NCI-H1105 (cell line): ENCODE measurements around the gene WDR81.
"Not testable (repeated sequence)": the region's sequence is repeated elsewhere in the genome, so short reads cannot be mapped to it uniquely, and the experiment has no call there.

ENCODE experiments used
- DNase-seq: peaks from one replicate; lab custom pipeline; 2025; lab: John Stamatoyannopoulos, UW

Gene WDR81

GRCh38 chr17:1724351-1724868 lies at the start of gene WDR81:
Gene WDR81 (plus strand): TSS chr17:1724704. CDS start chr17:1724960, 256 bp downstream.
- peak; percentile 56 for DNase-seq

- DNase-seq: no peak
Observed at GRCh38 chr17:1676401-1676800, 48.1 kb upstream of the WDR81 start.

GRCh38 chr17:1683459-1683858 lies 41.0 kb upstream of the WDR81 start:
- no peak for DNase-seq

- peak; percentile 91 for DNase-seq
Observed at GRCh38 chr17:1684378-1685189, 39.9 kb upstream of the WDR81 start, which contains the start of gene PRPF8. Gene PRPF8 (minus strand): TSS chr17:1684867. CDS start chr17:1684571, 296 bp downstream.

GRCh38 chr17:1686086-1686485 lies 38.4 kb upstream of the WDR81 start:
- no peak for DNase-seq

GRCh38 chr17:1688405-1688804 lies 36.1 kb upstream of the WDR81 start:
- DNase-seq: not testable (repeated sequence)

GRCh38 chr17:1690544-1691221 lies 33.8 kb upstream of the WDR81 start:
- no peak for DNase-seq

GRCh38 chr17:1693339-1693738 lies 31.2 kb upstream of the WDR81 start:
- DNase-seq: no peak

GRCh38 chr17:1695365-1695764 lies 29.1 kb upstream of the WDR81 start:
- no peak for DNase-seq

GRCh38 chr17:1697681-1698080 lies 26.8 kb upstream of the WDR81 start:
- DNase-seq: no peak

GRCh38 chr17:1699891-1700290 lies 24.6 kb upstream of the WDR81 start:
- DNase-seq: not testable (repeated sequence)

- DNase-seq: no peak
Observed at GRCh38 chr17:1703063-1703462, 21.4 kb upstream of the WDR81 start.

GRCh38 chr17:1705004-1705403 lies 19.5 kb upstream of the WDR81 start:
- no peak for DNase-seq

GRCh38 chr17:1707107-1707506 lies 17.4 kb upstream of the WDR81 start:
- no peak for DNase-seq

GRCh38 chr17:1708791-1709346 lies 15.6 kb upstream of the WDR81 start:
- DNase-seq: not testable (repeated sequence)

- DNase-seq: no peak
Observed at GRCh38 chr17:1709403-1709951, 15.0 kb upstream of the WDR81 start.

- DNase-seq: no peak
Observed at GRCh38 chr17:1709971-1710806, 14.3 kb upstream of the WDR81 start, which contains the start of gene TLCD2. Gene TLCD2 (minus strand): TSS chr17:1710377. CDS start chr17:1710242, 135 bp downstream.

GRCh38 chr17:1710807-1711553 lies 13.5 kb upstream of the WDR81 start:
- no peak for DNase-seq

GRCh38 chr17:1711804-1712203 lies 12.7 kb upstream of the WDR81 start:
- no peak for DNase-seq

GRCh38 chr17:1712271-1712670 lies 12.2 kb upstream of the WDR81 start:
- no peak for DNase-seq
